H9 (cell line): Measurements from ENCODE around the gene GNB3. TPM values are rescaled to one million over a fixed set of nuclear protein-coding genes. Genes with fewer than 3 reads are reported as not detected.

Source experiments
- DNase-seq: peaks from one replicate; pipeline ENCODE4 v3.0.0-alpha.2; 2017
- H2AFZ ChIP-seq: one replicate; pipeline ENCODE4 v1.6.1; 2013; ENCODE audit warnings: mild to moderate bottlenecking, low read length, control low read depth, moderate library complexity
- H2AK5ac ChIP-seq: 2 replicates; pipeline ENCODE4 v1.6.1; 2013; ENCODE audit warnings: low read length, control low read depth, mixed read lengths; ENCODE audit not compliant: insufficient read length
- H2BK120ac ChIP-seq: one replicate; pipeline ENCODE4 v1.6.1; 2013; ENCODE audit warnings: low read depth, mild to moderate bottlenecking, low read length, control low read depth, inconsistent platforms; ENCODE audit not compliant: poor library complexity, severe bottlenecking
- H2BK12ac ChIP-seq: 2 replicates; pipeline ENCODE4 v1.6.1; 2013; ENCODE audit warnings: low read length, control low read depth, mixed read lengths, low read depth; ENCODE audit not compliant: insufficient read length
- H2BK15ac ChIP-seq: 2 replicates; pipeline ENCODE4 v1.6.1; 2013; ENCODE audit warnings: low read depth, low read length, control low read depth
- H2BK20ac ChIP-seq: one replicate; pipeline ENCODE4 v1.6.1; 2013; ENCODE audit warnings: low read depth, mild to moderate bottlenecking, low read length, control low read depth, inconsistent platforms; ENCODE audit not compliant: poor library complexity, severe bottlenecking
- H2BK5ac ChIP-seq: 2 replicates; pipeline ENCODE4 v1.6.1; 2013; ENCODE audit warnings: low read length, control low read depth, mixed read lengths; ENCODE audit not compliant: insufficient read length
- H3K14ac ChIP-seq: 2 replicates; pipeline ENCODE4 v1.6.1; 2013; ENCODE audit warnings: low read length, control low read depth; ENCODE audit not compliant: insufficient read depth
- H3K18ac ChIP-seq: 2 replicates; pipeline ENCODE4 v1.6.1; 2013; ENCODE audit warnings: low read depth, mild to moderate bottlenecking, mixed read lengths, low read length, control low read depth; ENCODE audit not compliant: insufficient read length
- H3K23ac ChIP-seq: 2 replicates; pipeline ENCODE4 v1.6.1; 2013; ENCODE audit warnings: low read length, control low read depth, mixed read lengths, low read depth; ENCODE audit not compliant: insufficient read length
- H3K23me2 ChIP-seq: 2 replicates; pipeline ENCODE4 v1.6.1; 2013; ENCODE audit warnings: low read depth, mild to moderate bottlenecking, mixed read lengths, low read length, control low read depth; ENCODE audit not compliant: insufficient read length, poor library complexity, severe bottlenecking
- H3K27ac ChIP-seq: 2 replicates; pipeline ENCODE4 v1.5.1; 2013; ENCODE audit warnings: low read length, control low read depth, mixed read lengths, low read depth; ENCODE audit not compliant: insufficient read length
- H3K27me3 ChIP-seq: 2 replicates; pipeline ENCODE4 v1.6.1; 2013; ENCODE audit warnings: low read length, control low read depth, inconsistent platforms; ENCODE audit not compliant: insufficient read depth
- H3K4ac ChIP-seq: 2 replicates; pipeline ENCODE4 v1.6.1; 2013; ENCODE audit warnings: low read depth, mild to moderate bottlenecking, control low read depth, inconsistent platforms, low read length, moderate library complexity
- H3K4me1 ChIP-seq: 2 replicates; pipeline ENCODE4 v1.6.1; 2013; ENCODE audit warnings: low read length, control low read depth, inconsistent platforms; ENCODE audit not compliant: insufficient read depth
- H3K4me2 ChIP-seq: 2 replicates; pipeline ENCODE4 v1.6.1; 2013; ENCODE audit warnings: low read length, control low read depth, mixed read lengths; ENCODE audit not compliant: insufficient read length, insufficient read depth
- H3K56ac ChIP-seq: 2 replicates; pipeline ENCODE4 v1.6.1; 2013; ENCODE audit warnings: low read depth, mild to moderate bottlenecking, mixed read lengths, low read length, control low read depth; ENCODE audit not compliant: insufficient read length
- H3K79me1 ChIP-seq: 2 replicates; pipeline ENCODE4 v1.6.1; 2013; ENCODE audit warnings: low read depth, mild to moderate bottlenecking, moderate library complexity, low read length, control low read depth, inconsistent platforms; ENCODE audit not compliant: insufficient read depth, poor library complexity, severe bottlenecking
- H3K79me2 ChIP-seq: 2 replicates; pipeline ENCODE4 v1.6.1; 2013; ENCODE audit warnings: low read length, control low read depth, inconsistent platforms; ENCODE audit not compliant: insufficient read depth
- H3K9ac ChIP-seq: 2 replicates; pipeline ENCODE4 v1.6.1; 2013; ENCODE audit warnings: low read length, control low read depth, mixed read lengths; ENCODE audit not compliant: insufficient read length; ENCODE audit errors: extremely low read depth
- H3K9me3 ChIP-seq: one replicate; pipeline ENCODE4 v1.6.1; 2013; ENCODE audit warnings: low read depth, low read length, inconsistent platforms; ENCODE audit not compliant: control insufficient read depth
- H3T11ph ChIP-seq: one replicate; pipeline ENCODE4 v1.6.1; 2013; ENCODE audit warnings: mild to moderate bottlenecking, low read length, control low read depth, inconsistent platforms
- H4K20me1 ChIP-seq: one replicate; pipeline ENCODE4 v1.6.1; 2013; ENCODE audit not compliant: control insufficient read depth, insufficient read length, insufficient read depth
- H4K5ac ChIP-seq: 2 replicates; pipeline ENCODE4 v1.6.1; 2013; ENCODE audit warnings: low read depth, mild to moderate bottlenecking, mixed read lengths, low read length, control low read depth; ENCODE audit not compliant: insufficient read length
- H4K8ac ChIP-seq: replicated peaks from 2 replicates; pipeline ENCODE4 v1.6.1; 2013; ENCODE audit warnings: low read length, control low read depth, mixed read lengths, low read depth; ENCODE audit not compliant: insufficient read length
- H4K91ac ChIP-seq: 2 replicates; pipeline ENCODE4 v1.6.1; 2013; ENCODE audit warnings: low read depth, mild to moderate bottlenecking, moderate library complexity, mixed read lengths, low read length, control low read depth; ENCODE audit not compliant: insufficient read length
- H3K27ac Mint-ChIP-seq, 3 experiments: 2 replicates in 2 of 3; 3 replicates in 1 of 3; pipeline ENCODE4 v1.8.0; 2020 to 2021; ENCODE audit warnings: mixed read lengths in 3 of 3, mild to moderate bottlenecking in 1 of 3, moderate library complexity in 1 of 3
- H3K27me3 Mint-ChIP-seq: 2 replicates; pipeline ENCODE4 v1.8.0; 2021; ENCODE audit warnings: low read depth, mild to moderate bottlenecking, moderate library complexity, mixed read lengths
- H3K36me3 Mint-ChIP-seq, 3 experiments: 2 replicates in 2 of 3; 3 replicates in 1 of 3; pipeline ENCODE4 v1.8.0; 2020 to 2021; ENCODE audit warnings: low read depth in 3 of 3, mixed read lengths in 3 of 3; ENCODE audit not compliant: insufficient read depth in 1 of 3
- H3K4me1 Mint-ChIP-seq, 2 experiments: 2 replicates each; pipeline ENCODE4 v1.8.0; 2020; ENCODE audit warnings: mixed read lengths in 2 of 2
- H3K4me3 Mint-ChIP-seq, 2 experiments: 2 replicates in 1 of 2; 3 replicates in 1 of 2; pipeline ENCODE4 v1.8.0; 2020 to 2021; ENCODE audit warnings: mild to moderate bottlenecking in 2 of 2, mixed read lengths in 2 of 2, moderate library complexity in 1 of 2
- H3K9me3 Mint-ChIP-seq, 2 experiments: 2 replicates in 1 of 2; 3 replicates in 1 of 2; pipeline ENCODE4 v1.8.0; 2020; ENCODE audit warnings: mild to moderate bottlenecking in 2 of 2, mixed read lengths in 2 of 2, moderate library complexity in 1 of 2
- WGBS: extraction: QIAGEN DNeasy Blood & Tissue Kit; methylation state at CpG from one replicate; pipeline ENCODE4 v1.1.7; 2013; ENCODE audit warnings: missing lambda C conversion rate, low lambda C conversion rate, mixed read lengths; ENCODE audit not compliant: insufficient read length; ENCODE audit errors: extremely low coverage; 5-methylcytosine and 5-hydroxymethylcytosine counted together
- total RNA-seq: library from RNA; stranded (reverse); gene quantifications from 2 replicates; pipeline ENCODE4 v1.2.1, GENCODE V29; 2021
- TF ChIP-seq, protein P1 (sequence below): fragments of 200-600 bp; sonication (generic); conservative IDR thresholded peaks from 3 replicates; pipeline ENCODE4 v1.8.0; 2021; ENCODE audit warnings: antibody characterized with exemption, mild to moderate bottlenecking

Gene GNB3
- total RNA-seq, 1 experiment from 2014 or later, result 17.3 TPM

DNA sequence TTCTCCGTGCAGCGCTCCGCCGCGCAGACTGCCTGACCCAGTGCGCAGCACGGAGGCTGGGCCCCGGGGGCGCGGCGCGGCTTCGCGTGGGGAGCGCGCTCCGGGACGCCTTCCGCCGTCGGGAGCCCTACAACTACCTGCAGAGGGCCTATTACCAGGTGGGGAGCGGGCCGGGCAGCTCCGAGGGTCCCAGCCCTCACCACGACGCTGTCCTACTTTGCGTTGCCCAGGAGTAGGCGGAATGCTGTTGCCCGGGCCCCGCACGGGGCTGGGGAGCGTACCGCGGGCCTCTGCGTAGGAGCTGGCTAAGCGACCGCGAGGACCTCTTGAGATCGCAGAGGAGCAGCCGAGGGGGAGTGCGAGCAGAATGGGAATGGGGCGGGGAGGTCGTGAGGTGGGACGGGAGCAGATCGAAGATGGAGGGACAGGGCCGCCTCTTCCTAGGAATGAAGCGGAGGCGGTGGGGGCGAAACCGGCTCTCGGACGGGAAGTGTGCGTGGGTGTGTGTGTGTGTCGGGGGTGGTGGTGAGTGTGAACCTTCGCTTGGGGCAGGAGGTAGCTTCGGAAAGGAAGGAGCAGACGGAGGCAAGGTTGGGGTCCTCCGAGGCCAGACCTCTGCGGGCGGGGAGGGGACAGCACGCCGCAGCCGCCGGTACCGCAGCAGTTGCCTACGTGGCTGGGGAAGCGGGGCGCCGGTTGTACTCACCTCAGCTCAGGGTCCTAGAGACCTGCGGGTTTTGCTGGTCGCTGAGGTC, 11.8 kb upstream of the GNB3 start:
- peaks cover 2% of the 10 kb centered on the region; the same call in 1 of the 2 replicates for H3K79me2 ChIP-seq
- H2BK5ac ChIP-seq, result no peak overlapping the region
- peaks cover 5% of the 10 kb centered on the region for H4K20me1 ChIP-seq
- peak overlapping the region; percentile 97 to 99 for H3K4me3 Mint-ChIP-seq
- H2BK120ac ChIP-seq, result no peak overlapping the region
- H3K56ac ChIP-seq, result no peak overlapping the region
- peaks cover 16% of the 10 kb centered on the region for H3K27me3 Mint-ChIP-seq
- no peak overlapping the region for H2AFZ ChIP-seq
- no peaks in the 10 kb centered on the region for H3K9me3 Mint-ChIP-seq
- DNase-seq, result peak; percentile 80
- no peak overlapping the region for H4K8ac ChIP-seq
- no peak overlapping the region for H4K5ac ChIP-seq
- H3K4me1 ChIP-seq, result peaks cover 3% of the 10 kb centered on the region; the same call in 1 of the 2 replicates
- peaks cover 14% of the 10 kb centered on the region for H3K23me2 ChIP-seq
- no peaks in the 10 kb centered on the region for H3K27me3 ChIP-seq
- WGBS, result no CpG with 5 or more reads among the region's 71 CpGs
- TF ChIP-seq, protein P1, sequence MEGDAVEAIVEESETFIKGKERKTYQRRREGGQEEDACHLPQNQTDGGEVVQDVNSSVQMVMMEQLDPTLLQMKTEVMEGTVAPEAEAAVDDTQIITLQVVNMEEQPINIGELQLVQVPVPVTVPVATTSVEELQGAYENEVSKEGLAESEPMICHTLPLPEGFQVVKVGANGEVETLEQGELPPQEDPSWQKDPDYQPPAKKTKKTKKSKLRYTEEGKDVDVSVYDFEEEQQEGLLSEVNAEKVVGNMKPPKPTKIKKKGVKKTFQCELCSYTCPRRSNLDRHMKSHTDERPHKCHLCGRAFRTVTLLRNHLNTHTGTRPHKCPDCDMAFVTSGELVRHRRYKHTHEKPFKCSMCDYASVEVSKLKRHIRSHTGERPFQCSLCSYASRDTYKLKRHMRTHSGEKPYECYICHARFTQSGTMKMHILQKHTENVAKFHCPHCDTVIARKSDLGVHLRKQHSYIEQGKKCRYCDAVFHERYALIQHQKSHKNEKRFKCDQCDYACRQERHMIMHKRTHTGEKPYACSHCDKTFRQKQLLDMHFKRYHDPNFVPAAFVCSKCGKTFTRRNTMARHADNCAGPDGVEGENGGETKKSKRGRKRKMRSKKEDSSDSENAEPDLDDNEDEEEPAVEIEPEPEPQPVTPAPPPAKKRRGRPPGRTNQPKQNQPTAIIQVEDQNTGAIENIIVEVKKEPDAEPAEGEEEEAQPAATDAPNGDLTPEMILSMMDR, result no peak
- H3K27ac ChIP-seq, result no peak overlapping the region
- H2BK12ac ChIP-seq, result no peak overlapping the region
- H3K27ac Mint-ChIP-seq, result peak overlapping the region; percentile 83 to 97 (median 97)
- H3K4ac ChIP-seq, result no peak overlapping the region
- H3K9me3 ChIP-seq, result no peaks in the 10 kb centered on the region
- H3K14ac ChIP-seq, result peak overlapping the region; percentile 82
- no peak overlapping the region for H2BK15ac ChIP-seq
- no peak overlapping the region for H2AK5ac ChIP-seq
- H3K36me3 Mint-ChIP-seq, result peaks cover 32 to 44% (median 44%) of the 10 kb centered on the region in 3 experiments
- no peak overlapping the region for H2BK20ac ChIP-seq
- peaks cover 29 to 43% of the 10 kb centered on the region in 2 experiments for H3K4me1 Mint-ChIP-seq
- H3T11ph ChIP-seq, result no peak overlapping the region
- H3K4me2 ChIP-seq, result peak overlapping the region; percentile 80
- no peak overlapping the region for H3K23ac ChIP-seq
- H3K79me1 ChIP-seq, result no peaks in the 10 kb centered on the region
- no peak overlapping the region for H4K91ac ChIP-seq
- peak overlapping the region; percentile 72 for H3K9ac ChIP-seq
- peak overlapping the region; percentile 74 for H3K18ac ChIP-seq
